Activated CD4-positive, alpha-beta T cell treated with anti-CD3 and anti-CD28 coated beads for 4 hours (primary cell): Measurements from ENCODE around the gene G2E3.
"Not testable (repeated sequence)": the region's sequence is repeated elsewhere in the genome, so short reads cannot be mapped to it uniquely, and the experiment has no call there.

ENCODE experiments used
- DNase-seq, 2 donors: peaks; one replicate each; pipeline ENCODE4 v3.0.0-alpha.2; 2020

G2E3 gene, protein sequence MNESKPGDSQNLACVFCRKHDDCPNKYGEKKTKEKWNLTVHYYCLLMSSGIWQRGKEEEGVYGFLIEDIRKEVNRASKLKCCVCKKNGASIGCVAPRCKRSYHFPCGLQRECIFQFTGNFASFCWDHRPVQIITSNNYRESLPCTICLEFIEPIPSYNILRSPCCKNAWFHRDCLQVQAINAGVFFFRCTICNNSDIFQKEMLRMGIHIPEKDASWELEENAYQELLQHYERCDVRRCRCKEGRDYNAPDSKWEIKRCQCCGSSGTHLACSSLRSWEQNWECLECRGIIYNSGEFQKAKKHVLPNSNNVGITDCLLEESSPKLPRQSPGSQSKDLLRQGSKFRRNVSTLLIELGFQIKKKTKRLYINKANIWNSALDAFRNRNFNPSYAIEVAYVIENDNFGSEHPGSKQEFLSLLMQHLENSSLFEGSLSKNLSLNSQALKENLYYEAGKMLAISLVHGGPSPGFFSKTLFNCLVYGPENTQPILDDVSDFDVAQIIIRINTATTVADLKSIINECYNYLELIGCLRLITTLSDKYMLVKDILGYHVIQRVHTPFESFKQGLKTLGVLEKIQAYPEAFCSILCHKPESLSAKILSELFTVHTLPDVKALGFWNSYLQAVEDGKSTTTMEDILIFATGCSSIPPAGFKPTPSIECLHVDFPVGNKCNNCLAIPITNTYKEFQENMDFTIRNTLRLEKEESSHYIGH

DNA sequence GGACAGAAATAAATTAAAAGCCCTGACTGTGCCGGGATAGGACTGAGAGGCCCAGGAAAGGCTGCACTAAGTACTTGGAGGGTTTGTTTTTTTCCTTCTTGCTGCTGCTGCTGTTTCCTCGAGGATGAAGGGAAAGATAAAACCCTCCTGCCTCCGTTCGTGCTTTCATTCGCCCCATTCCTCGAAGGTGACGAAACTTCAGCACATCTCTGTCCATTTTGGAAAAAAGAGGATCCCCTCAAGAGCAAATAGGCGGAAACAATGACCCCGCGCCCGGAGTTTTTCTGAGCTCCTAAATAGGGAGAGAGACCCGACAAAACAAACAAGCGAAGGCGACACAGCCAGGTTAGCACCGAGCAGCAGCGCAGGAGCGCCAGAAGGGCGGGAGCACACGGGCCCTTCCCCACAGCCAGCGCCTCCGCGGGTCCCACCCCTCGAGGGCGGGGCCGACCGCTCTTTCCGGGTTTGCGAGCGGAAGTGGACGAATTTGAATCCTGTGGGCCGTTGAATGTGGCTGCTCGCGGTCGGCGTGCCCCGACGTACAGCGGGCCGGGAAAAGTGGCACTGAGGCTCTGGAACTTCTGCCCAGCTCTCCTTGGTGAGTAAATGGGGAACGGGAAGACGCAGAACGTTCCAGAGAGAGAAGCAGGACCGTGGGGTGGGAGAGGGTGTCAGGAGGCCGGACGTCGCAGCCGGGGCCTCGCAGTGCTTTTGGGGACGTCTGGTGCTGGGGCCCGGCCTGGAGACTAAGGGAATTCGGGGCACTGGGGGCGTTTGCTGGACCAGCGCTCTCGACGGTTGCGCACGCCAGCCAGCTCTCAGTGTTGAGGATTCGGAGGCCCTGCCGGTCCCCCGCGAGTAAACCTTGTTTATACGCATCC, at the start of gene G2E3:
Gene G2E3 (plus strand): TSS at position 484 of the 881 bp plus-strand sequence. CDS start 21,922 bp downstream, outside the sequence.
- peak; percentile 79 to 86 for DNase-seq

DNA sequence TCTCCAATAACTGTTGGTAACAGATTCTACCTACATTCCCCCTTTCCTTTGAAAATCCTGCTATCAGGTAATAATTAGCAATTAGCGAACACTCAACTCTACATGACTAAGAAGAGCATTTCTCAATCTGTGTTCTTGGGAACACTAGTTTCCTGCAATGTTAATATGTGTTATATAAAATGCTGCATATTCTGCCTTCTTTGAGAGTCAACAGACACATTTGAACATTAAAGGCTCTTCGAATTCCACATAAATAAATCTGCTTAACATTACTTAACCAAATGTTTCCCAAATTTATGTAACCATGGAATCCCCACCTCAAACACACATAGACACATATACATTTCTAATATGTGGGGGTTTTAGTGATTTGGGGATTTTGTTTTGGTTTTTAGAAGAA, 41.2 kb upstream of the G2E3 start:
- no peak for DNase-seq

DNA sequence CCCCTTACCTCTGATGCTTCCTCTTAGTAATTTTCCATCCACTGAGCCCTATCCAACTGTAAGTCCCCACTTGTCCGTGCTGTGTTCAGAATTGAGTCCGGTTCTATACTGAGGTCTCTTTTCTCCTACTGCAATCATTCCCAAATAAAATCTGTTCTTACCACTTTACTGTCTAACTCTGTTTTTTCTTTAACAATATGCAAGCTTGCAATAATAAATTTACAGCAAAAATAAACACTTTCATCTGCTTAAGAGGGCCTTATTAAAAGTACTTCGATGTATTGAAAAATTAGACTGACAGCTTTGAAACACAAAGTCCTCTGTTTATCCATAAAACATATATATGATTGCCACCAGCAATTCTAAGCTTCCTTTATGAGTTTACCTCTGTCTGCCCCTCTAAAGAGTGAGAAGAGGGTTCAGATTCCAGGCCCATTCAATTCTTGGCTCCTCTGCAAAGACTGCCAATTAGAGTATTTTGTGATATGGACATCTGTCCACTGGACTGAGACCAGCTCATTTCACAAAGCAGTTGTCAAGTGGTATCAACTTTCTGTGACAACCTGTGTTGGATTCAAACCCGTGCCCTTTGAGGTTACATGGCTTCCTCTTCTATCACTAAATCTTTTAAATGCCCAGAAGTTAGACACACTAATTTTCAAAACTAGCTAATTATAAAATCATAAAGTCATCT, 39.9 kb upstream of the G2E3 start:
- no peak for DNase-seq

DNA sequence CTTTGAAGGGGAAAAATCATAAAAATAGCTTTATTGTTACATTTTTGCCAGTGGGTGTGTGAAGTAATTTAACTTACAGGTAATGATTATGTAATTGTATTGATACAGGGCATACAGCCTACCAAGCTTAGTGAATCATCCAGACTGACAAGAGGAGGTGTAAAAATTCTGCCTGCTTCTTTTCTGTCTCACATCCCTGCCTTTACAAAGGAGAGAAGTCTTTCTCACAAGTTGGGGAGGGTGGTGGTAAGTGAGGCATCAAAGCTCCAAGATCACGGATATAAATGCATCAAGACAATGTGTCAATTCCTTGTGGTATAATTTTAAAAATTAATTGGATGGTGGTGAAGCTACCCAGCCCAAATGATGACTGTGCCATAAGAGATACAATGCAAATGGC, 39.0 kb upstream of the G2E3 start:
- DNase-seq: no peak

DNA sequence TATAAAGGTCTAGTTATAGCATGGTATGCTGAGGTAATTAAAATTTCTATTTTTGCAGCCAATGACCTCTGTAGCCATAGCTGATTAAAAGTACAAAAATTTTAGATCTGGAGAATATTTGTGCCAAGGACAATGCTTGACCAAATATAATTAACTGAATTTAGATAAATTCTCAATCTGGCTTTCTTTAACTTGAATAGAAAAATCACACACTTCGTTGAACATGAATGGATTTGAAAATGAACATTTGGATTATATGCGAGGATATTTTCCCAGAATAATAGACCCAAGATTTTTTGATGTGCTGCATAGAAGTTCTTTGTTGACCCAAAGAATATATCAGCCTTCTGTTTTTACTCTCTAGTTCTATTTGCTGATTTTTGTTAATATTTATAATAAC, 38.4 kb upstream of the G2E3 start:
- DNase-seq: no peak

DNA sequence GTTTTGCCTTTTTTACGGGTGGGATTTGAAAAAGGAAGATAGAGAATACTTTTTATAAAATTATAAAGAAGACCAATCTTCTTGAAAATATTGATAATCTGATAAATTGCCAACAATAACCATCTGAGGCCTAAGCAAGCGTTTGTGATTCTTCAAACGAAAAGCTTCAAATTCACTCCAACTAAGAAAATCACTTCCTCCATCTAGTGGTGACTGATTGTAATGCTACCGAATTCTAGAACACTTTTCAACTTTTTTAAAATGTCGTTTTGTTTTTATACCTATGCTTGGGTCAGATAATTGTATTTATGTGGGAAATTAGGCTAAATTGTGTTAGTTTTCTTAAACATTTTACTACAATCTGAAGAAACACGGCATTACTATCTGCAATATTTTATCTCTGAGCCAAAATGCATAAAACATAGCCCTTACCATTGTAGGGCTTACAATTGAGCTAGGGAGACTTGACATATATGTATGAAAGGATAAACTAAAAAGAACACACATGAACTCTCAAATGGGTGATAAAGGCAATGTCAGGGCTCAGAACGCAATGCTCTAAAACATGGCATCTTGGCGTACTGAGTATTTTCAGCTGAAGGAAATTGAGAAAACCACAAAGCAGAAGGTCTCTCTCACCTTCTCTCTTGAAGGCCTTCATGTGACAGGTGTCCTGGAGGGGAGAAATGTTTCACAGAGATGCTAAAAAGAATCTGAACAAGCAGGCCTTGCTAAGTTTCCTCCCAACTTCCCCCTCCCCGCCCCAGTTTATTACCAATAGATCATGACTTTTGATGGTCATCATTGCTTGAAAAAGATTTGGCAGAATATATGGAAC, 36.8 kb upstream of the G2E3 start:
- DNase-seq: no peak

DNA sequence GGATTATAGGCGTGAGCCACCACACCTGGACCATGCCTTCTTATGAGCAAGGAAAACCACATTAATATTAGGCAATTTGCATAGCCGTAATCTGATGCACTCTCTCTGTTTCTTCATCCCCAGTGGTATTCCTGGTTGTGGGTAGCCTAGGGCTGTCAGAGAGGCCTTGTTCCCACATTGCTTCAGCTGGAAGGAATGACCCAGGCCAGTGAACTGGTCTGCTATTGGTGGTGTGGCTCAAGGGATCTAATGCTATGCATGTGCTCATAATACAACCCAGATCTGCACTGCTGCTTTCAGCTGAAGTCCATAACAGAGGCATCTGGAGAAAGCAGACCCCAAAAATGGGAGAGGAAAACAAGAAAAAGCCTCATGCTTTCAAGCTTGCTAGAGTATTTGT, 33.1 kb upstream of the G2E3 start:
- DNase-seq: no peak

DNA sequence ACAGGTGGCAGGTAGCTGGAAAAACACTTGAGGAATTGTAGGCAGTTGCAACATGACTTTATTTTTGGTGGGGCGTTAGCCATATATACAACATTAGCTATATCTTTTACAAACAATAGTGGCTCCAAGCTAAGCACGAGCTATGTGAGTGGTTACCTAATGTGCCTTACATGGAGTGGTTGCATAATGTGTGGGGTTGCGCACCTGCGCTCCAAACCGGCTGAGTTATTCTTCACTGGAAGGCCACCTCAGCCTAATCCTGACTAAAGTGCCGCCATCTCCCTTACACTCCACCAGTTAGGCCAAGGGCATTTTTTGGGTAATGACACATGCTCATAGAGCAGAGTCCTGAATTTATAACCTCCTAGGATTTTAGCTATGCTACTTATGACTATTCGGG, 31.8 kb upstream of the G2E3 start:
- no peak for DNase-seq

DNA sequence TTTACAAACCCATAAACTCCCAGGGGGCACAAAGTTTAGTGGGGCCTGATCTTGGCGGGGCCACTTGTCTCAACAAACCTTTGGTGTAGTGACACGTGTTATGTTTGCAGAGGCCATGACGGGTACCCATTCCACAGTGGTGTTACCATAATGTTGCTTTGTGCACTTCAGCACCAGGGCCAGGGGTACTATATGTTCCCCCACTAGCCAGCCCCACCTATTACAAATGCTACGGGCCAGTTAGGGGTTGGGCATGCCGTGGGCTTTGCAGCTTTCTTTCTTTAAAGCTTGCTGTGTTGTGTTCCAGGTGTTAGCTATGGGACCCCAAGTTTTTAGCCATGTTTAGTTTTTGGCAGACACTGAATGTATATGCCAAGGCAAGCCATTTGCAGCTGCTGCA, 30.8 kb upstream of the G2E3 start:
- DNase-seq: no peak

DNA sequence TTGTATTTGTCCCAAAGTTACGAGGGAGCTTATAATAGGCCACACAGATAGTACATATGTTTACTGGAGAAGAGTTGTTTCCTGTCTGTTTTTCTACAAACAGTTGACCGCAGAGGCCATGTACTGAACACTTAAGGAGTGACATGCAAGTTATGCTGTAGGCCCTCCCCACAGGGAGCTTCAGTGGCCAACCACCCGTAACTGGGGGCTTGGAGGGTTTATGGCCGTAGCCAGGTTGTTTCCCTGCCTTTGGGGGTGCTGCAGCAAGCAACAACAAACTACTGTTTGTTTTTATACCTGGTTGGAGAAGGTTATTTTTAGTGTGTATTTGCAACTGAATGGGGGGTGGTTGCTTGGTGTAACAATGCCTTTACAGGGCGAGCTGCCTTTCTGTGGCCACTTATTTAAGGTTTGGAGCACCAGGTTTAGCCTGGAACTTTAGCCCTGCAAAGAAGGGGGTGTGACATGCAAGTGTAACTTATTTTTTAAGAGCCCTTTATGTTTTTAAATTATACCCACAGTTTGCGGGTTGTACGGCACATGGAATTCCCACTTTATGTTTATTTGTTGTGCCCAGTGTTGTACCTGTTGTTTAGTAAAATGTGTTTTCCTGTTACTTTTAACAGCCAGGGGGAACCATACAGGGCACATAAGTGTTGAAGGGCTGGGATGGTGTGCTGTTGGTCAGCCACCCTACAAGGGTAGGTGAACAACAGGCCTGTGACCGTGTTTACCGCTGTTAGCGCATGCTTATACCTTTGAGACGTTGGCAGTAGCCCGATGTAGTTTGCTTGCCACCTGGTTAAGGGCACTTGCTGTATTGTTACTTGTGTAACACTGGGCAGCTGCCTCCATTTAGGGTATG, 29.9 kb upstream of the G2E3 start:
- no peak for DNase-seq

DNA sequence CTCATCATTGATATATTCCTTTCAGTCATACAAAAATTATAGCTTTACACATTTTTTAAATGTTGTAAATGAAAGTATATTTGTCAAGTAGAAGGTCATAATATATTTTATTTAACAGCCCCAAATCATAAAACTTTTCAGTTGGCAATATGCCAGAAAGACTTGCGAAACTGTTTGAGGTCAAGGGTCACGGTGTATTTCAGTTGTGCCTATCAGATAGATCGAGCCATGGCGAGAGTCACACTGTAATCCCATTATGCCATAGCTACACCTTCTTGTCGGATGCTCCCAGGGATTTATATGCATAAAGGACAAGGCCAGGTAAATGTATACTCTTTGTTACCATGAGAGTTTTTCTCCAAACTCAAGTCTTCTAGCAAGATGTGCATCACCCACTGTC, 26.7 kb upstream of the G2E3 start:
- no peak for DNase-seq

DNA sequence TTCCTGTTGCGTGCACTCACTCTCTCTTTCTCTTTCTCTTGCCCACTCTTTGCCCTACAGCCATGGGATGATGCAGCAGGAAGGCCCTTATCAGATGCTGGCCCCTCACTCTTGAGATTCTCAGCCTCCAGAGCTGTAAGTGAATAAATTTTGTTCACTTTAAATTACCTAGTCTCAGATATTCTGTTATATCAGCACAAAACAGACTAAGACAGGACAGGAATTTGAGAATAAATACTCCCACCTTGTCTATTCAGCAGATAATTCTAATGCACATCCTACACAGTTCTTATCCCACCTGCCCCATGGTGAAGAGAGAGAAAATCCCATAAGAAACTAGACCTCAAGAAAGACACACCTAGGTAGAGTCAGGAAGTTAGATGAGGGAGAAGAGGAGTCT, 25.8 kb upstream of the G2E3 start:
- DNase-seq: no peak

DNA sequence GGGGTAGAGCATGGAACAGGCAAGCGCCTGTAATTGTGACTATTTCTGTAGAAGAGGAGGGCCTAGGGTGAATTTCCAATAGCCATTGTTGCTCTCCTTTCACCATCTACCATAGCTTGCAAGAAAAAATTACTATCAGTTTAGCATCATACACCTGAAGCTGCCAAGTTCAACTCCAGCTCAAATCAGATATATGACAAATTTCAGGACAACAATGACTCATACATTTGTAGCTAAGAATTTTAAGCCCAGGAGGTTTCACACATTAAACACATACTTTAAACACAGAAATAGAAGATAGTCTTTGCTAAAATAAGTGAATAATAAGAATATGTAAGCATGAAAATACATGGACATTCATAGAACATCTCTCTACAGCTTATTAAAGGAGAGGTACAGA, 17.6 kb upstream of the G2E3 start:
- DNase-seq: no peak

DNA sequence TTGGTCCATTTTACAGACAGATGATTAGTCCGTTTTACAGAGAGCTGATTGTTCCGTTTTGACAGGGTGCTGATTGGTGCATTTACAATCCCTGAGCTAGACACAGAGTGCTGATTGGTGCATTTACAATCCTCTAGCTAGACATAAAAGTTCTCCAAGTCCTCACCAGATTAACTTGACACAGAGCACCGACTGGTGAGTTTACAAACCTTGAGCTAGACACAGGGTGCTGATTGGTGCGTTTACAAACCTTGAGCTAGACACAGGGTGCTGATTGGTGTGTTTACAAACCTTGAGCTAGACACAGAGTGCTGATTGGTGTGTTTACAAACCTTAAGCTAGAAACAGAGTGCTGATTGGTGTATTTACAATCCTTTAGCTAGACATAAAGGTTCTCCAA, 12.2 kb upstream of the G2E3 start:
- DNase-seq: not testable (repeated sequence)

DNA sequence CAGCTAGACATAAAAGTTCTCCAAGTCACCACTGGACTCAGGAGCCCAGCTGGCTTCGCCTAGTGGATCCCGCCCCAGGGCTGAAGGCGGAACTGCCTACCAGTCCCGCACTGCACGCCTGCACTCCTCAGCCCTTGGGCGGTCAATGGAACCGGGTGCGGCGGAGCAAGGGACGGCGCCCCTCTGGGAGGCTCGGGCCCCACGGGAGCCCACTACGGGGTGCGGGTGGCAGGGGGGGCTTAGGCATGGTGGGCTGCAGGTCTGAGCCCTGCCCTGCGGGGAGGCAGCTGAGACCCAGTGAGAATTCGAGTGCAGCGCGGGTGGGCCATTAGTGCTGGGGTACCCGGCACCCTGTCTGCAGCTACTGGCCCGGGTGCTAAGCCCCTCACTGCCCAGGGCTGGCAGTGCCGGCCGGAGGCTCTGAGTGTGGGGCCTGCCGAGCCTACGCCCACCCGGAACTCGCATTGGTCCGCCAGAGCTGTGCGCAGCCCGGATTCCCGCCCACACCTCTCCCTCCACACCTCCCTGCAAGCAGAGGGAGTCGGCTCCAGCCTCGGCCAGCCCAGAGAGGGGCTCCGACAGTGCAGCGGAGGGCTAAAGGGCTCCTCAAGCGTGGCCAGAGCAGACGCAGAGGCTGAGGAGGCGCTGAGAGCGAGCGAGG, 11.4 kb upstream of the G2E3 start:
- DNase-seq: no peak

DNA sequence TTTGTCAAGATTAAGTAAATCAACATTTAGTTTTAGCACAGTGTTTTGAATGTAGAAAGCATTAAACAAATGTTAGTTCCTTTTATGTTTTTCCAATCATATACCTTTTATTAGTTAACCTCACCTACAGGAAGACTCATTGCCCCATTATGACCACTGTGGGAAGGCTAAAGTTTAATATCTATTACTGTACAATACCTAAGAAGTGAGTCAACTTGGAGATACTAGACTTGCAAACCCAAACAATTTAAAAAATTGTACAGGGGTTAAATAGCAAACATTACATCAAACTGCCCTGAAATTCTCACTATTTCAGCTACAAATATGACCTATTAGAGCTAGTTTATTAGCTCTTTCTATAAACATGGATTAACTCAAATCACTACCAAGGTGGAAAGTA, 8.6 kb upstream of the G2E3 start:
- no peak for DNase-seq

DNA sequence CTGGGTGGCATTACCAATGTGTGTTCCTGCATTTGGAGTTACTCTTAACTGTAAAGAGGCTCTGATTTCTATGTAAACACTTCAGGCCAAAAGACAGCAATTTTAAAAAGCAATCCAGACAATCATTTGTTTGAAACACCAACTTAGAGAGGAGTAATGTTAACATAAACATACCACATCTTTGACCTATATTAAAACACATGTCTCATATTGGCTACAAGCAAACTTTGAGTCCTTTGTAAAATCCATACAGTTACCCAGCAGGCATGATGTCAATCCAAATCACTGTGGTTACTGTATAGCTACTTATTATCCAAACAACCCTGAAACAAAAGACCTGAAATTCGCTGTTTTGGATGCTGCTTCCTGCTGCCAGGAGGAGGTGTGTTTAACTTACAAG, 7.5 kb upstream of the G2E3 start:
- DNase-seq: no peak

DNA sequence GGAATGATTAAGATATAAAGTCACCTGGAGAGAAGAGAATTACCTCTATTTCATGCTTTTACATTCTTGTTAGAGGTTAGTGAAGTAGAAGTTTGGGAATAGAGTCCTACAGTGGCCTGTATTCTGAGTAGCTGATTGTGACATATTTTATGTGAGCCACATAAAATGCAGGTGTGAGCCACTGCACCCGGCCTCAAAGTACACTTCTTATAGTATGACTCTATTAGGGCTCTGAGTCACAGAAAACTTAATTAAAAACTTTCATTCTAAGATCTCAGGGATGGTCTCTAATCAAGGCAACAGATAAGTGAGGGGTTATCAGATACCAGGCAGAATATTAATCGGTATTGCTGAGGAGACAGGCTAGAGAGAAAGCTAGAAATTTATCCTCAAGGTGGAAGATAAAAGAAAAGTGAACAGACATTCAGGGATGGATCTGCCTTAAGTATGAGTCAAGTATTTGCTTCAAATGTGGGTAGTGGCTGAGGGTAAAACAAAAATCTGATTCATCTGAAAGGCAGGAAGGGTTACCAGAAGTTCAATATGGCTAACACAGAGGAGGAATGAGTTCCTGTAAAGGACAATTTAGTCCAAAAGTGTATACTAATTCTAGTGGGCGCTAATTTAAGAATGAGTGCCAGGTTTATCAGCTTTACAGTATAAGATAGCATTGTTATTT, 5.5 kb upstream of the G2E3 start:
- DNase-seq: no peak

DNA sequence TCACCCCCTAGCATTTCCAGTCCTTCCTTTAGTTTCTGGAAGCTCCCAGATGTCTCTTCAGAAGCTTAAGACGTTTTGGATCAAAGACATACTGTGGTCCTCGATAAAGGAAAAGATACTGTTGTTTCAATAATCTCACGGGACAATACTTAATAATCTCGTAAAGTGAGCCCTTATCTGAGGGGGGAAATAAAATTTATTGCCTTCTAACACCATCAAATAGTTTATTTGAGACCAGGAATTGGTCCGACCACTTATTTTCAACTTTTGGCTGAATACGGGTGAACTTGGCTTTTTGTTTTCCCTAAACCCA, 640 bp upstream of the G2E3 start:
- no peak for DNase-seq

DNA sequence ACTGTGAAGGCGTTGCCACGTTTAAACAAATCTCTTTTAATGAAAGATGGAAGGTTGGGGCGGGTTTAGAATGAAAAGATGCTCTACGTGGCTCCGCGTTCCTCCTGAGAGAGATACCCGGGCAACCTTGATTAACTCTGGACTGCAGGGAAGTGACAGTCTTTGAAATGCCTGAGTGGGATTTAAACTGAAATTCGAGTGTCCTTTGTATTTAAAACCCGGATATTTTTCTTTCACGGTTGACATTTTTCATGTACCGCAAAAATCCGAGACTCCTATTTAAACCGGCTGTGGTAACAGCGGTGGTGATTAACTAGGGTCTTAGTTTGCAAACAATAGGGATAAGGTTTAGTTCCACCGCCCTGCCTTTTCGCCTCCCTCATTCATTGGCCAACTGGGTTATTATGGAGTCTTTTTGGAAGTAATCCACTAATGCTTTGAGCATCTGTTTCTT, 707 bp downstream of the G2E3 start:
- DNase-seq: no peak
